ENCODE results near the gene STARD13.

Gene STARD13

GRCh38 chr13:33224686-33225085 lies 60.9 kb downstream of the STARD13 start:
- no peak for DNase-seq (ENCODE audit: low read depth)

GRCh38 chr13:33224191-33224590 lies 61.4 kb downstream of the STARD13 start:
- no peak for DNase-seq (ENCODE audit: low read depth)

GRCh38 chr13:33219926-33220325 lies 65.6 kb downstream of the STARD13 start:
- no peak for DNase-seq (ENCODE audit: low read depth)

- DNase-seq (ENCODE audit: low read depth), result no peak
Measured at GRCh38 chr13:33218426-33218825, 67.1 kb downstream of the STARD13 start.

- no peak for DNase-seq (ENCODE audit: low read depth)
Measured at GRCh38 chr13:33218020-33218419, 67.5 kb downstream of the STARD13 start.

- DNase-seq (ENCODE audit: low read depth), result no peak
Measured at GRCh38 chr13:33217256-33217655, 68.3 kb downstream of the STARD13 start.

- no peak for DNase-seq (ENCODE audit: low read depth)
Measured at GRCh38 chr13:33213797-33214196, 71.8 kb downstream of the STARD13 start.

GRCh38 chr13:33213024-33213768 lies 72.4 kb downstream of the STARD13 start:
- DNase-seq (ENCODE audit: low read depth), result no peak

GRCh38 chr13:33212396-33212795 lies 73.2 kb downstream of the STARD13 start:
- no peak for DNase-seq (ENCODE audit: low read depth)

GRCh38 chr13:33210090-33210489 lies 75.5 kb downstream of the STARD13 start:
- DNase-seq (ENCODE audit: low read depth), result no peak

GRCh38 chr13:33208290-33209220 lies 77.0 kb downstream of the STARD13 start:
- DNase-seq (ENCODE audit: low read depth), result no peak

GRCh38 chr13:33207615-33207961 lies 78.0 kb downstream of the STARD13 start:
- peak; percentile 83 for DNase-seq (ENCODE audit: low read depth)

- DNase-seq (ENCODE audit: low read depth), result no peak
Measured at GRCh38 chr13:33206945-33207614, 78.5 kb downstream of the STARD13 start.

- DNase-seq (ENCODE audit: low read depth), result no peak
Measured at GRCh38 chr13:33206425-33206824, 79.1 kb downstream of the STARD13 start.

- no peak for DNase-seq (ENCODE audit: low read depth)
Measured at GRCh38 chr13:33205804-33206221, 79.7 kb downstream of the STARD13 start.

GRCh38 chr13:33205224-33205623 lies 80.3 kb downstream of the STARD13 start:
- DNase-seq (ENCODE audit: low read depth), result no peak

- peak; percentile 87 for DNase-seq (ENCODE audit: low read depth)
Measured at GRCh38 chr13:33204130-33204927, 81.2 kb downstream of the STARD13 start.

- DNase-seq (ENCODE audit: low read depth), result no peak
Measured at GRCh38 chr13:33202644-33203169, 82.8 kb downstream of the STARD13 start.

- no peak for DNase-seq (ENCODE audit: low read depth)
Measured at GRCh38 chr13:33201659-33202058, 83.9 kb downstream of the STARD13 start.

- DNase-seq (ENCODE audit: low read depth), result no peak
Measured at GRCh38 chr13:33199289-33199850, 86.2 kb downstream of the STARD13 start.

- DNase-seq (ENCODE audit: low read depth), result no peak
Measured at GRCh38 chr13:33197541-33197971, 88.0 kb downstream of the STARD13 start.

Data from fibroblast of the conjunctiva (primary cell).